ENCODE measurements around the gene GIMAP2.
"Not testable (repeated sequence)": the region's sequence is repeated elsewhere in the genome, so short reads cannot be mapped to it uniquely, and the experiment has no call there.

GRCh38 chr7:150662821-150663220 lies 22.7 kb upstream of the GIMAP2 start:
- TF ChIP-seq CTCF, POLR2A (IDR thresholded peaks at IDR 0.05): not testable (repeated sequence)
